DND-41 (cell line): ENCODE measurements around the gene SLC35F4.

ENCODE experiments used
- ATAC-seq: fragments of 200-7000 bp; cut with Tn5 transposase; 3 replicates; pipeline ENCODE4 v1.9.1; 2021; ENCODE audit warnings: low read depth; ENCODE audit not compliant: insufficient read depth
- DNase-seq: peaks from one replicate; pipeline ENCODE4 v3.0.0-alpha.2; 2020
- H2AFZ ChIP-seq: 2 replicates; pipeline ENCODE4 v1.6.0; 2012; ENCODE audit warnings: low read depth, low read length
- H3K27ac ChIP-seq: 2 replicates; pipeline ENCODE4 v1.5.1; 2012; ENCODE audit warnings: low read length, inconsistent platforms
- H3K27me3 ChIP-seq: fragments of 200-600 bp; sonication (generic); 2 replicates; pipeline ENCODE4 v1.6.0; 2012; ENCODE audit warnings: low read length, mild to moderate bottlenecking, inconsistent platforms; ENCODE audit not compliant: insufficient read depth, poor library complexity
- H3K36me3 ChIP-seq: 2 replicates; pipeline ENCODE4 v1.5.1; 2012; ENCODE audit warnings: low read length, inconsistent platforms; ENCODE audit not compliant: insufficient read depth
- H3K4me1 ChIP-seq: 2 replicates; pipeline ENCODE4 v1.5.1; 2012; ENCODE audit warnings: mild to moderate bottlenecking, low read length; ENCODE audit not compliant: insufficient read depth
- H3K4me2 ChIP-seq: 2 replicates; pipeline ENCODE4 v1.6.0; 2012; ENCODE audit warnings: mild to moderate bottlenecking, moderate library complexity, low read length, inconsistent platforms; ENCODE audit not compliant: insufficient read depth
- H3K4me3 ChIP-seq, 2 experiments: fragments of 200-600 bp in 1 of 2; shearing (Covaris generic) in 1 of 2; 2 replicates each; pipeline ENCODE4 v1.5.1; 2012 to 2016; ENCODE audit warnings: inconsistent platforms in 2 of 2, low read length in 2 of 2, mild to moderate bottlenecking in 2 of 2, low read depth in 1 of 2, moderate library complexity in 1 of 2
- H3K79me2 ChIP-seq: 2 replicates; pipeline ENCODE4 v1.6.0; 2012; ENCODE audit warnings: low read length, inconsistent platforms; ENCODE audit not compliant: insufficient read depth
- H3K9ac ChIP-seq: 2 replicates; pipeline ENCODE4 v1.6.0; 2012; ENCODE audit warnings: low read depth, mild to moderate bottlenecking, inconsistent platforms, low read length, moderate library complexity
- H3K9me3 ChIP-seq: 2 replicates; pipeline ENCODE4 v1.5.1; 2012; ENCODE audit warnings: low read length, moderate library complexity, mild to moderate bottlenecking, inconsistent platforms; ENCODE audit not compliant: insufficient read depth, severe bottlenecking
- H4K20me1 ChIP-seq: 2 replicates; pipeline ENCODE4 v1.6.0; 2012; ENCODE audit warnings: low read length; ENCODE audit not compliant: insufficient read depth
- CTCF ChIP-seq: IDR thresholded peaks from 2 replicates; pipeline ENCODE4 v1.5.1; 2012; ENCODE audit warnings: borderline replicate concordance, low read length, moderate library complexity, mild to moderate bottlenecking; ENCODE audit not compliant: poor library complexity, severe bottlenecking; ENCODE audit errors: extremely low read depth
- EZH2 ChIP-seq: IDR thresholded peaks from 3 replicates; pipeline ENCODE4 v1.6.1; 2012; ENCODE audit warnings: borderline replicate concordance, low read depth, mild to moderate bottlenecking, moderate library complexity, low read length, inconsistent platforms; ENCODE audit not compliant: severe bottlenecking

Gene SLC35F4

DNA sequence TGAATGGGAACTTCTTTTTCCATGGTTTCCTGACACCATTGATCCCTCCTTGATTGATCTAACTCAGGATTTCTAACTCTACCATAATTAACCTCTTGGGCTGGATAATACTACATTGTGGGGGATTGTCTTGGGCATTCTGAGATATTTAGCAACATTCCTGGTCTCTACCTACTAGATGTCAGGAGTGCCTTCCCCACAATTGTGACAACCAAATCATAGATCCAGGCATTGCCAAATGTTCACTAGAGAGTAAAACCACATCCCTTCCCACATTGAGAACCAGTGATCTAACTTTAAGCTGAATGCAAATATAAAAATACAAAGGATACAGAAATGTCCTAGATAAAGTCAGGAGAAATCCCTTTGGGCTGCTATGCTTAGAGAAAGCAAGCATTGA is 335.3 kb downstream of the SLC35F4 start:
- DNase-seq (no peak), ATAC-seq (no peak)
- Histone ChIP-seq H3K27ac (no peak overlapping the region), H3K36me3 (no peaks in the 10 kb centered on the region), H4K20me1 (no peaks in the 10 kb centered on the region), H3K9ac (no peak overlapping the region), H3K79me2 (no peaks in the 10 kb centered on the region), H3K9me3 (no peaks in the 10 kb centered on the region), H2AFZ (no peak overlapping the region), H3K4me2 (no peak overlapping the region), H3K4me1 (no peaks in the 10 kb centered on the region), H3K27me3 (peaks cover 11% of the 10 kb centered on the region), H3K4me3 (no peak overlapping the region)
- TF ChIP-seq EZH2 = no peak
- TF ChIP-seq CTCF = no peak

GRCh38 chr14:57526942-57527341 is 338.9 kb downstream of the SLC35F4 start:
- H3K9ac ChIP-seq = no peak overlapping the region
- H3K79me2 ChIP-seq = no peaks in the 10 kb centered on the region
- no peaks in the 10 kb centered on the region for H3K9me3 ChIP-seq
- H3K4me3 ChIP-seq = no peak overlapping the region
- no peak overlapping the region for H3K4me2 ChIP-seq
- H2AFZ ChIP-seq = no peak overlapping the region
- ATAC-seq (no peak), DNase-seq (no peak)
- peaks cover 11% of the 10 kb centered on the region for H3K27me3 ChIP-seq
- H3K36me3 ChIP-seq = no peaks in the 10 kb centered on the region
- no peaks in the 10 kb centered on the region for H4K20me1 ChIP-seq
- no peaks in the 10 kb centered on the region for H3K4me1 ChIP-seq
- TF ChIP-seq EZH2 (no peak), CTCF (peak; percentile 21)
- no peak overlapping the region for H3K27ac ChIP-seq

DNA sequence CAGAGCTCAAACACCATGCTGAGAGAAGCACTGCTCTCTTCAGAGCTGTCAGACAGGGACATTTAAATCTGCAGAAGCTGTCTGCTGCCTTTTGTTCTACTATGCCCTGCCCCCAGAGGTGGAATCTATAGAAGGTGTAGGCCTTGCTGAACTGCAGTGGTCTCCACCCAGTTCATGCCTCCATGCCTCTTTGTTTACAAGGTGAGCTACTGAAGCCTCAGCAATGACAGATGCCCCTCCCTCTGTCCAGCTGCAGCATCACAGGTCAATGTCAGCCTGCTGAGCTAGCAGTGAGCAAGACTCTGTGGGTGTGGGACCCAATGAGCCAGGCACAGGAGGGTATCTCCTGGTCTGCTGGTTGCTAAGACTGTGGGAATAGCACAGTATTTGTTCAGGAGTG is 346.8 kb downstream of the SLC35F4 start:
- TF ChIP-seq CTCF (no peak), EZH2 (no peak)
- Histone ChIP-seq H3K9ac (no peak overlapping the region), H3K4me2 (no peak overlapping the region), H3K79me2 (no peaks in the 10 kb centered on the region), H3K36me3 (no peaks in the 10 kb centered on the region), H3K9me3 (no peaks in the 10 kb centered on the region), H3K4me1 (no peaks in the 10 kb centered on the region), H3K27ac (no peak overlapping the region), H2AFZ (no peak overlapping the region), H3K4me3 (no peak overlapping the region), H4K20me1 (no peaks in the 10 kb centered on the region), H3K27me3 (no peaks in the 10 kb centered on the region)
- DNase-seq = no peak
- ATAC-seq = no peak
